Spleen (tissue), 7 donors: ENCODE data around the gene GMDS.

Experiments used
- POLR2AphosphoS5 ChIP-seq, 3 donors: sonication (generic); formaldehyde crosslinking; IDR thresholded peaks; one replicate each; pipeline ENCODE4 v1.5.1; 2017; ENCODE audit warnings: antibody characterized with exemption in 3 of 3
- TF ChIP-seq, protein P1 (sequence below), 11 experiments: fragments of 200-600 bp in 7 of 11; fragments of 450-650 bp in 4 of 11; sonication (generic) in 4 of 11; IDR thresholded peaks in 8 of 11; conservative IDR thresholded peaks in 3 of 11; 1 replicate in 7 of 11; 2 replicates in 4 of 11; pipeline versions ENCODE4 v1.4.0 to v1.8.0; 2016 to 2021; ENCODE audit warnings: antibody characterized with exemption in 11 of 11, inconsistent platforms in 4 of 11, mild to moderate bottlenecking in 1 of 11
- donor health status: DM: no; HTN: no; CAD: no; lungs with moderate emphysema.
- donor health status: DM: no; HTN: no; CAD: no.
- donor health status: DM: no; HTN: no; CAD: no.

DNA sequence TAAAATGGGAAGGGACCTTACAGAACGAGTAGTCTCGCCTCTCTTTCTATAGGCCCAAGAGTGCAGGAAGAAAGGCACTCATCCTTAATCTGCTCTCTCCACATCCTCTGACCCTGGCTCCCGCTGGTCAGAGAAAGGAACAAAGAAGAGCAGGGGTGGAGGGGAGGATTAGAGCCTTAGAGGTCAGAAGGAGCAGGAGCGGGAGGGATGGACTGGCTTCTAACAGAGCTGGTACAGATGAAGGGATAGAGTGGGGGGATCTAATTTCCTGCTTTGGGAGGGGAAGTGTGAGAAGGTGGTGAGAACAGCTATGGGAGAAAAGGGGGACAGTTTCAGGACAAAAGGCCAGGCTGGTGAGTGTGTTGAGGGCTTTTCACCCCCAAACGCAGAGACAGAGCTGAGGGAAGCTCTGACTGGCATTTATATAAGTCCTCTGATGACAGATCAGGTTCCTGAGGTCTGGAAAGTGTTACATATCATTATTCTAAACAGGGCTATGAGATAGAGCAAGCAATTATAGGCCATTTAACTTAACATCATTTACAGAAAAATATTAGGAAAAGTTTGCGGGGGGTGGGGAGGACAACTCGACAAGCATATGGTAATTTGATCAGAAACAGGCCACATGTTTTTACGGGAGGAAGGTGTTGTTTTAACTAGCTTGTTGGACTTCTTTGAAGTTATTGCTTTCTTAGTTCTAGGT is 524.6 kb downstream of the GMDS start:
- TF ChIP-seq, protein P1, sequence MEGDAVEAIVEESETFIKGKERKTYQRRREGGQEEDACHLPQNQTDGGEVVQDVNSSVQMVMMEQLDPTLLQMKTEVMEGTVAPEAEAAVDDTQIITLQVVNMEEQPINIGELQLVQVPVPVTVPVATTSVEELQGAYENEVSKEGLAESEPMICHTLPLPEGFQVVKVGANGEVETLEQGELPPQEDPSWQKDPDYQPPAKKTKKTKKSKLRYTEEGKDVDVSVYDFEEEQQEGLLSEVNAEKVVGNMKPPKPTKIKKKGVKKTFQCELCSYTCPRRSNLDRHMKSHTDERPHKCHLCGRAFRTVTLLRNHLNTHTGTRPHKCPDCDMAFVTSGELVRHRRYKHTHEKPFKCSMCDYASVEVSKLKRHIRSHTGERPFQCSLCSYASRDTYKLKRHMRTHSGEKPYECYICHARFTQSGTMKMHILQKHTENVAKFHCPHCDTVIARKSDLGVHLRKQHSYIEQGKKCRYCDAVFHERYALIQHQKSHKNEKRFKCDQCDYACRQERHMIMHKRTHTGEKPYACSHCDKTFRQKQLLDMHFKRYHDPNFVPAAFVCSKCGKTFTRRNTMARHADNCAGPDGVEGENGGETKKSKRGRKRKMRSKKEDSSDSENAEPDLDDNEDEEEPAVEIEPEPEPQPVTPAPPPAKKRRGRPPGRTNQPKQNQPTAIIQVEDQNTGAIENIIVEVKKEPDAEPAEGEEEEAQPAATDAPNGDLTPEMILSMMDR (IDR thresholded peaks at IDR 0.05 in 8 of 11, conservative IDR thresholded peaks at IDR 0.05 in 3 of 11) = no peak
- no peak for TF ChIP-seq POLR2AphosphoS5 (IDR thresholded peaks at IDR 0.05)
